ENCODE data around the gene ROR1.

The ROR1 gene

GRCh38 chr1:63833363-63834119, 59.7 kb downstream of the ROR1 start:
- DNase-seq = no peak
- Histone ChIP-seq H4K20me1 (ENCODE audit: insufficient read depth, low read length) (no peaks in the 10 kb centered on the region), H3K4me1 (ENCODE audit: low read length) (peaks cover 3% of the 10 kb centered on the region), H3F3A (ENCODE audit: insufficient read depth, low read length) (no peaks in the 10 kb centered on the region), H3K9me2 (replicated peaks; ENCODE audit: insufficient read depth, low read length) (no peaks in the 10 kb centered on the region), H3K4me3 (ENCODE audit: low read length) (no peak overlapping the region), H3K36me3 (replicated peaks; ENCODE audit: insufficient read depth, low read length) (no peaks in the 10 kb centered on the region), H3K27me3 (replicated peaks; ENCODE audit: insufficient read depth, low read length) (no peaks in the 10 kb centered on the region), H3K9me3 (replicated peaks; ENCODE audit: insufficient read depth, low read length) (no peaks in the 10 kb centered on the region), H3K4me2 (ENCODE audit: low read depth, low read length) (no peak overlapping the region), H3K79me2 (ENCODE audit: low read length) (no peaks in the 10 kb centered on the region), H3K27ac (ENCODE audit: low read length) (no peak overlapping the region), H2AFZ (ENCODE audit: low read length) (no peak overlapping the region), H3K9ac (ENCODE audit: low read length) (no peak overlapping the region)
- no peak for TF ChIP-seq EZH2 (optimal IDR thresholded peaks at IDR 0.05; ENCODE audit: low read depth, low read length)
- TF ChIP-seq EZH2phosphoT487 (IDR thresholded peaks at IDR 0.05; ENCODE audit: low read length) = no peak
- TF ChIP-seq CTCF (IDR thresholded peaks at IDR 0.05; ENCODE audit: low read length) = no peak

- Histone ChIP-seq H3K4me2 (ENCODE audit: low read depth, low read length) (no peak overlapping the region), H3K9me3 (replicated peaks; ENCODE audit: insufficient read depth, low read length) (no peaks in the 10 kb centered on the region), H3K79me2 (ENCODE audit: low read length) (no peaks in the 10 kb centered on the region), H3K36me3 (replicated peaks; ENCODE audit: insufficient read depth, low read length) (no peaks in the 10 kb centered on the region), H3K27ac (ENCODE audit: low read length) (no peak overlapping the region), H4K20me1 (ENCODE audit: insufficient read depth, low read length) (no peaks in the 10 kb centered on the region), H3K4me1 (ENCODE audit: low read length) (no peaks in the 10 kb centered on the region), H3F3A (ENCODE audit: insufficient read depth, low read length) (no peaks in the 10 kb centered on the region), H3K4me3 (ENCODE audit: low read length) (no peak overlapping the region), H2AFZ (ENCODE audit: low read length) (no peak overlapping the region), H3K9ac (ENCODE audit: low read length) (no peak overlapping the region), H3K9me2 (replicated peaks; ENCODE audit: insufficient read depth, low read length) (no peaks in the 10 kb centered on the region), H3K27me3 (replicated peaks; ENCODE audit: insufficient read depth, low read length) (no peaks in the 10 kb centered on the region)
- TF ChIP-seq EZH2 (optimal IDR thresholded peaks at IDR 0.05; ENCODE audit: low read depth, low read length) (no peak), CTCF (IDR thresholded peaks at IDR 0.05; ENCODE audit: low read length) (no peak), EZH2phosphoT487 (IDR thresholded peaks at IDR 0.05; ENCODE audit: low read length) (no peak)
- DNase-seq = no peak
These were observed 61.3 kb downstream of the ROR1 start for GRCh38 chr1:63835128-63835527.

GRCh38 chr1:63836374-63836773, 62.6 kb downstream of the ROR1 start:
- DNase-seq = no peak
- no peaks in the 10 kb centered on the region for H3F3A ChIP-seq (ENCODE audit: insufficient read depth, low read length)
- H3K79me2 ChIP-seq (ENCODE audit: low read length) = no peaks in the 10 kb centered on the region
- H4K20me1 ChIP-seq (ENCODE audit: insufficient read depth, low read length) = no peaks in the 10 kb centered on the region
- H3K27me3 ChIP-seq (replicated peaks; ENCODE audit: insufficient read depth, low read length) = no peaks in the 10 kb centered on the region
- no peak overlapping the region for H3K27ac ChIP-seq (ENCODE audit: low read length)
- no peak for TF ChIP-seq CTCF (IDR thresholded peaks at IDR 0.05; ENCODE audit: low read length)
- no peak for TF ChIP-seq EZH2phosphoT487 (IDR thresholded peaks at IDR 0.05; ENCODE audit: low read length)
- TF ChIP-seq EZH2 (optimal IDR thresholded peaks at IDR 0.05; ENCODE audit: low read depth, low read length) = no peak
- H3K9ac ChIP-seq (ENCODE audit: low read length) = no peak overlapping the region
- H3K4me1 ChIP-seq (ENCODE audit: low read length) = no peaks in the 10 kb centered on the region
- H3K4me3 ChIP-seq (ENCODE audit: low read length) = no peak overlapping the region
- no peaks in the 10 kb centered on the region for H3K36me3 ChIP-seq (replicated peaks; ENCODE audit: insufficient read depth, low read length)
- H3K4me2 ChIP-seq (ENCODE audit: low read depth, low read length) = no peak overlapping the region
- H3K9me3 ChIP-seq (replicated peaks; ENCODE audit: insufficient read depth, low read length) = no peaks in the 10 kb centered on the region
- no peak overlapping the region for H2AFZ ChIP-seq (ENCODE audit: low read length)
- H3K9me2 ChIP-seq (replicated peaks; ENCODE audit: insufficient read depth, low read length) = no peaks in the 10 kb centered on the region
